SK-MEL-5 (cell line): Measurements from ENCODE around the gene SDK1. TPM values are rescaled to one million over a fixed set of nuclear protein-coding genes. Genes with fewer than 3 reads are reported as not detected.

Experiments
- DNase-seq: peaks from one replicate; pipeline ENCODE4 v3.0.0-alpha.2; 2016; ENCODE audit warnings: low read depth, low spot score
- in situ Hi-C: cut with HindIII; loops from 2 replicates; pipeline ENCODE4 v1.10.0; 2016; ENCODE audit warnings: low sequenced_read_pairs, high pct_unique_total_duplicates, low pct_unique_long_range_greater_than_20kb
- total RNA-seq: library from RNA; depleted of rRNA; stranded (reverse); fragments of >200 nt; shearing (Covaris generic); gene quantifications from 2 replicates; pipeline ENCODE4 v1.2.3, GENCODE V29; 2014

Gene SDK1
- total RNA-seq, 1 experiment from 2014 or later, result 0.13 TPM

DNA sequence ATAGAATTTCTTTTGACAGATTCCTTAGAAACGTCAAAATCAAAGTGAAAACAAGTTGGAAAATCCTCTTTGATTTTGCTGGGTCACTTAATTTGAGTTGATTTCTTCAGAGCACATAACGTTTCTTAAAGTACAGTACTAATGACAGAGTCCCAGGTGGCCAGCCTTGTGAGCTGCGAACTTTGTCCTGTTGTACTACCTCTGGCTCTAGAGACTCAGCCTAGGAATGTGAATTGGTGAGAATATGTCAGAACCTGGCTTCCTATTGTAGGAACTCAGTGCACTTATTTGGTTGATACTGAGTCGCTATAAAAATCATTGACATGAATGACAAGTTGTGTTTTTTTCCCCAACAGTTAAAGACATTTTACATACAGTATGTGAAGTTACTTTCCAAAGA lies 20.2 kb downstream of the SDK1 start:
- no peak for DNase-seq
- in situ Hi-C loops, result no loop called here

GRCh38 chr7:3321745-3322144 lies 20.7 kb downstream of the SDK1 start:
- in situ Hi-C loops, result no loop called here
- DNase-seq, result no peak

- in situ Hi-C loops, result no loop called here
- DNase-seq, result no peak
These were observed 25.2 kb downstream of the SDK1 start for GRCh38 chr7:3326246-3326645.

GRCh38 chr7:3327099-3327498 lies 26.0 kb downstream of the SDK1 start:
- in situ Hi-C loops, result no loop called here

GRCh38 chr7:3327655-3328054 lies 26.6 kb downstream of the SDK1 start:
- no peak for DNase-seq
- in situ Hi-C loops, result no loop called here

More at GRCh38 chr7:3327099-3327498, 26.0 kb downstream of the SDK1 start:
- DNase-seq, result no peak

DNA sequence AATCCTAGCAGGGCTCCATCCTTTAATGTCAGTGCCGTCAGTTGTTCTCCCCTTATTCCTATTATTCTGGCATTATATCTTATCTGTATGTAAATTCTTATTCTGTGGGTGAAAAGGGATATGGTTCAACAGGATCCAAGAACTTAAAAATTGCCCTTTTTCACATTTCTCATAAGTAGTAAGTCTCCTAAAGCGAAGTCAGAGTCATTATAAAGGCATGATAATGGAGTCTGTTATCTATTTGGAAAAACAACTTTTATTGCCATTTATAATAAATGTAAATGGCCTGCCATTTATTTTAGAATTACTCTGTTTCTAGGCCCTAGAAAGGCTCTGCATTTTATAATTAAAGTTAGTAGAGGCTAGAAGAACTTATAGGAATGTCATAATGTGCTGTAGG lies 31.3 kb downstream of the SDK1 start:
- in situ Hi-C loops, result no loop called here
- DNase-seq, result no peak

GRCh38 chr7:3333861-3334260 lies 32.8 kb downstream of the SDK1 start:
- DNase-seq, result no peak
- in situ Hi-C loops, result no loop called here

GRCh38 chr7:3336042-3336665 lies 35.1 kb downstream of the SDK1 start:
- in situ Hi-C loops, result no loop called here
- DNase-seq, result no peak

DNA sequence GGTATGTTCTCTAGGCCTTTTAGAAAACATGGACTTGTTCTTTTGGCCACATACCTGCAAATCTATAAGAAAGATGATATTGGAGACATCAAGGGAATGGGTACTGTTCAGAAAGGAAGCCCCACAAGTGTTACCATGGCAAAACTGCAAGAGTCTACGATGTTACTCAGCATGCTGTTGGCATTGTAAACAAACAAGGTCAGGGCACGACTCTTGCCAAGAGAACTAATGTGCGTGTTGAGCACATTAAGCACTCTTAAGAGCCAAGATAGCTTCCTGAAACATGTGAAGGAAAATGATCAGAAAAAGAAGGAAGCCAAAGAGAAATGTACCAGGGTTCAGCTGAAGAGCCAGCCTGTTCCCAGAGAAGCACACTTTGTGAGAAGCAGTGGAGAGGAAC lies 37.1 kb downstream of the SDK1 start:
- no peak for DNase-seq
- in situ Hi-C loops, result no loop called here

- in situ Hi-C loops, result no loop called here
- no peak for DNase-seq
These were observed 44.8 kb downstream of the SDK1 start for GRCh38 chr7:3345699-3346481.

GRCh38 chr7:3349126-3349525 lies 48.1 kb downstream of the SDK1 start:
- in situ Hi-C loops, result no loop called here

DNA sequence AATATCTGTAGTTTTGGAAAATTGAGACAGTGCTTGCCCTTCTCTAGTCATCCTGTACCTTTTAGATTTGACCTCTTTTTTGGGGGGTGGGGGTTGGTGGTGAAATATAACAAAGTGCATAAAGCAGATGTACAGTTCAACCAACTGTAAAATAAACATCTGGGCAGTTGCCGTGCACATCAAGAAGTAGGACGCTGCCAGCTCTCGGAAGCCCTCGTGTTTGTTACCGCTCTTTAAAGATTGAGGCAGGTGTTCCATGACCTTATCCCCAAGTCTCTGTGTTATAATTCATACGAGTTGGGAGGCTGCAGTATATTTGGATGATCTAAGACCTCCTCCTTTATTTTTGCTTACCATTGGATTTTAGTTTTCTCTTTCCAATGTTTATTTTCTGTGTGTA lies 55.1 kb downstream of the SDK1 start:
- in situ Hi-C loops, result no loop called here
- DNase-seq, result no peak

More at GRCh38 chr7:3349126-3349525, 48.1 kb downstream of the SDK1 start:
- no peak for DNase-seq

GRCh38 chr7:3358991-3359390 lies 57.9 kb downstream of the SDK1 start:
- in situ Hi-C loops, result no loop called here

DNA sequence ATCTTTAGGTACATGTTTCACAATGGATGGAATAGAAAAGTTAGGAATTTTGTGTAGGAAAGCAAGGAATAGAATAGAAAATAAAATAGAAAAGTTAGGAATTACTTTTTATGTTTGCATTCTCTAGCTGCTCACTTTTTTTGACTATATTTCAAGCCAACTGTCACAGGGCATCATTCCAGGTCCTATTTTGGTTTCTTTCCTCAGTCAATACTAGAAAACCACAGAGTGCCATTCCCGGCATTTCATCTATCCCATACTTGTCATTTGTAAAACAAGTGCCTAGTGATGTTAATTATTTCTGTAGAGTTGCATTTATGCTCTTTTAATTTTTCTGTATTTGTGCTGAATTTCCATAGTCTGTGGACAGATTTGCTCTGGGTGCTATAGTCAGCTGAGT lies 66.2 kb downstream of the SDK1 start:
- DNase-seq, result no peak
- in situ Hi-C loops, result no loop called here

More at GRCh38 chr7:3358991-3359390, 57.9 kb downstream of the SDK1 start:
- no peak for DNase-seq

- no peak for DNase-seq
- in situ Hi-C loops, result no loop called here
These were observed 69.2 kb downstream of the SDK1 start for GRCh38 chr7:3370068-3370830.

GRCh38 chr7:3370921-3371320 lies 69.9 kb downstream of the SDK1 start:
- in situ Hi-C loops, result no loop called here
- DNase-seq, result no peak

- no peak for DNase-seq
These were observed 70.5 kb downstream of the SDK1 start for GRCh38 chr7:3371601-3372000.

GRCh38 chr7:3374239-3374638 lies 73.2 kb downstream of the SDK1 start:
- in situ Hi-C loops, result no loop called here
- no peak for DNase-seq

More at GRCh38 chr7:3371601-3372000, 70.5 kb downstream of the SDK1 start:
- in situ Hi-C loops, result no loop called here
